ENCODE measurements around the gene CCDC92B. TPM values are rescaled to one million over a fixed set of nuclear protein-coding genes. Genes with fewer than 3 reads are reported as not detected.

The CCDC92B gene
- polyA plus RNA-seq, 1 of the 3 experiments (the other 2 are of a cell fraction): 0.07 TPM

DNA sequence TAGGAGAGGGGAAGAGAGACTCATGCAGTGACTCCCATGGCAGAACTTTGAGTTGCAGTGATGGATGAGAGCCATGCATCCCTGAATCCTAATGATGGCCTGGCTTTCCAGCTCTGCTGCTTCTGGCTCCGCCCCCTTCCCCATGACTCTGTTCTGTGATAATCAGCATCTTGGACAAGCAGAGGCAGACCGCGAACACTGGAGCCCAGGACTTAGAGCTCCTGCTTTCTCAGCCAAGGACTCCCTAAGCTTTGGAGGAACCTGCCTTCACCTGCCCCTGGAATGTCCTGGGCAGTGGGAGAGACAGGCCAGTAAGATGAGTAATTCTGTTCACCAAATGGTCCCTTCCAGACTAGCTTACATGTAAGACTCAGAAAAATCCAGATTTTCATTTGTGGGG, 12.5 kb downstream of the CCDC92B start:
- H3K9me2 ChIP-seq: no peaks in the 10 kb centered on the region
- H3K79me2 ChIP-seq (ENCODE audit: insufficient read depth): no peaks in the 10 kb centered on the region
- 91% methylated on average over 3 of the region's 3 CpGs for WGBS (ENCODE audit: low lambda C conversion rate)
- no peaks in the 10 kb centered on the region for H4K20me1 ChIP-seq (ENCODE audit: insufficient read depth)
- no peaks in the 10 kb centered on the region for H3K9me3 ChIP-seq
- ChIA-PET POLR2A (interaction anchor here (0.8 kb wide), 1 partner anchor 12 kb away, joined by 3 read pairs; the partner anchor contains the start of gene CCDC92B), CTCF (interaction anchor here (0.6 to 0.9 kb wide), 2 partner anchors 46 to 49 kb away, joined by 3 read pairs; no protein-coding TSS in a partner anchor)
- H2AFZ ChIP-seq (ENCODE audit: low read depth): no peak overlapping the region
- no peaks in the 10 kb centered on the region for H3K27me3 ChIP-seq (ENCODE audit: insufficient read depth)
- peaks cover 0 to 2% of the 10 kb centered on the region in 2 experiments; a peak in 1 of 4 replicates for H3K4me1 ChIP-seq (ENCODE audit: control insufficient read depth in 1 of 2, insufficient read depth in 2 of 2, low read depth in 1 of 2, low read length in 1 of 2)
- DNase-seq: peak; percentile 74
- no peak overlapping the region for H3K9ac ChIP-seq
- TF ChIP-seq, protein P1, sequence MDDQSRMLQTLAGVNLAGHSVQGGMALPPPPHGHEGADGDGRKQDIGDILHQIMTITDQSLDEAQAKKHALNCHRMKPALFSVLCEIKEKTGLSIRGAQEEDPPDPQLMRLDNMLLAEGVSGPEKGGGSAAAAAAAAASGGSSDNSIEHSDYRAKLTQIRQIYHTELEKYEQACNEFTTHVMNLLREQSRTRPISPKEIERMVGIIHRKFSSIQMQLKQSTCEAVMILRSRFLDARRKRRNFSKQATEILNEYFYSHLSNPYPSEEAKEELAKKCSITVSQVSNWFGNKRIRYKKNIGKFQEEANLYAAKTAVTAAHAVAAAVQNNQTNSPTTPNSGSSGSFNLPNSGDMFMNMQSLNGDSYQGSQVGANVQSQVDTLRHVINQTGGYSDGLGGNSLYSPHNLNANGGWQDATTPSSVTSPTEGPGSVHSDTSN (IDR thresholded peaks at IDR 0.05): no peak
- TF ChIP-seq EZH2phosphoT487 (IDR thresholded peaks at IDR 0.05; ENCODE audit: borderline replicate concordance, low read depth) (no peak), JUND (IDR thresholded peaks at IDR 0.05) (no peak), MAX (IDR thresholded peaks at IDR 0.05; ENCODE audit: low read depth) (no peak), ELF1 (IDR thresholded peaks at IDR 0.05) (no peak), RAD21 (IDR thresholded peaks at IDR 0.05; ENCODE audit: low read length) (no peak), GATA2 (CRISPR knock-in tag; IDR thresholded peaks at IDR 0.05) (no peak), FOSL2 (IDR thresholded peaks at IDR 0.05; ENCODE audit: borderline replicate concordance, low read depth) (no peak), TCF12 (IDR thresholded peaks at IDR 0.05) (no peak), NFIC (IDR thresholded peaks at IDR 0.05; ENCODE audit: borderline replicate concordance) (no peak), RFX5 (IDR thresholded peaks at IDR 0.05; ENCODE audit: low read length) (no peak), SIN3A (IDR thresholded peaks at IDR 0.05; ENCODE audit: borderline replicate concordance, low read depth, low read length) (no peak), EP300 (IDR thresholded peaks at IDR 0.05; ENCODE audit: borderline replicate concordance in 1 of 2, low read depth in 1 of 2, low read length in 1 of 2) (no peak), MXI1 (IDR thresholded peaks at IDR 0.05; ENCODE audit: low read depth, low read length) (no peak), POLR2AphosphoS5 (IDR thresholded peaks at IDR 0.05; ENCODE audit: low read depth, low read length) (no peak), NRF1 (IDR thresholded peaks at IDR 0.05; ENCODE audit: low read depth, low read length) (no peak)
- H3K27ac ChIP-seq (ENCODE audit: low read depth in 2 of 2, low read length in 1 of 2): no peak overlapping the region
- H3F3A ChIP-seq (replicated peaks; ENCODE audit: insufficient read depth): no peaks in the 10 kb centered on the region
- H3K36me3 ChIP-seq (replicated peaks in 1 of 2; ENCODE audit: control insufficient read depth in 1 of 2, insufficient read depth in 2 of 2, low read length in 1 of 2): no peaks in the 10 kb centered on the region
- no peak overlapping the region for H3K4me3 ChIP-seq (ENCODE audit: low read depth in 2 of 2, low read length in 1 of 2)
- H3K4me2 ChIP-seq: no peak overlapping the region

DNA sequence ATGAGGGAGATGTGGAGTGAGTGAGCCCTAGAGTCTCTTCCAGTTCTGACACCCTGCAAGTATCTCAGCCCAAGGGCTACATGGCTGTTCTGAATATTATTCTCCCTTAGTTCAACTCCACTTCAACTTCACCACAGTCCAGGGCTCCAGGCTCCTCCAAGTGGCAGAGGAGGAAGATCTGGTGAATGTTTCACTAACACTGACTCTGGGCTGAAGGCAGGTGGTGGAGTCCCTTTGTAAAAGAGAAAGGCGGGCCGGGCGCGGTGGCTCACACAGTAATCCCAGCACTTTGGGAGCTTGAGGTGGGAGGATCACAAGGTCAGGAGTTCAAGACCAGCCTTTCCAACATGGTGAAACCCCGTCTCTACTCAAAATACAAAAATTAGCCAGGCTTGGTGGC, 13.6 kb downstream of the CCDC92B start:
- WGBS (ENCODE audit: low lambda C conversion rate): 87% methylated on average over 5 of the region's 5 CpGs
- H3K4me2 ChIP-seq: no peak overlapping the region
- no peak for DNase-seq
- ChIA-PET CTCF (no interaction called here), POLR2A (interaction anchor here (0.6 kb wide), 1 partner anchor 1912 kb away, joined by 4 read pairs; no protein-coding TSS in a partner anchor)
- no peaks in the 10 kb centered on the region for H3F3A ChIP-seq (replicated peaks; ENCODE audit: insufficient read depth)
- no peaks in the 10 kb centered on the region for H3K36me3 ChIP-seq (replicated peaks in 1 of 2; ENCODE audit: control insufficient read depth in 1 of 2, insufficient read depth in 2 of 2, low read length in 1 of 2)
- no peaks in the 10 kb centered on the region for H4K20me1 ChIP-seq (ENCODE audit: insufficient read depth)
- H3K27me3 ChIP-seq (ENCODE audit: insufficient read depth): no peaks in the 10 kb centered on the region
- H3K9me2 ChIP-seq: no peaks in the 10 kb centered on the region
- no peak overlapping the region for H3K9ac ChIP-seq
- H3K4me3 ChIP-seq (ENCODE audit: low read depth in 2 of 2, low read length in 1 of 2): no peak overlapping the region
- TF ChIP-seq FOSL2 (IDR thresholded peaks at IDR 0.05; ENCODE audit: borderline replicate concordance, low read depth) (no peak), GABPA (IDR thresholded peaks at IDR 0.05; ENCODE audit: low read depth) (no peak), CHD2 (IDR thresholded peaks at IDR 0.05; ENCODE audit: low read length, partially characterized antibody) (no peak), SMC3 (IDR thresholded peaks at IDR 0.05; ENCODE audit: low read depth, low read length) (no peak), JUND (IDR thresholded peaks at IDR 0.05) (no peak)
- no peaks in the 10 kb centered on the region for H3K9me3 ChIP-seq
- H3K4me1 ChIP-seq (ENCODE audit: control insufficient read depth in 1 of 2, insufficient read depth in 2 of 2, low read depth in 1 of 2, low read length in 1 of 2): peaks cover 0 to 2% of the 10 kb centered on the region in 2 experiments; a peak in 1 of 4 replicates
- H3K27ac ChIP-seq (ENCODE audit: low read depth in 2 of 2, low read length in 1 of 2): no peak overlapping the region
- no peak overlapping the region for H2AFZ ChIP-seq (ENCODE audit: low read depth)
- H3K79me2 ChIP-seq (ENCODE audit: insufficient read depth): no peaks in the 10 kb centered on the region

Measured in SK-N-SH (cell line).